Activated T-cell treated with anti-CD3 and anti-CD28 coated beads, Interleukin-2, amount 50 U/mL, for 72 hours (primary cell): ENCODE measurements around the gene COA4. TPM values are rescaled to one million over a fixed set of nuclear protein-coding genes. Genes with fewer than 3 reads are reported as not detected.

Experiments used
- ATAC-seq, 2 donors: fragments of 150-1000 bp; cut with Tn5 transposase; replicated peaks in 1 of 2; 2 replicates each; pipeline ENCODE4 v1.10.0; 2021; ENCODE audit warnings: moderate library complexity in 2 of 2, mild to moderate bottlenecking in 1 of 2
- DNase-seq, 2 donors: peaks; one replicate each; pipeline ENCODE4 v3.0.0; 2021 to 2022; ENCODE audit warnings: mixed read lengths in 1 of 2
- H3K27ac Mint-ChIP-seq: one replicate; pipeline ENCODE4 v1.8.0; 2022; ENCODE audit warnings: mild to moderate bottlenecking, moderate library complexity, mixed read lengths
- H3K27me3 Mint-ChIP-seq: one replicate; pipeline ENCODE4 v1.8.0; 2022; ENCODE audit warnings: low read depth, mixed read lengths
- H3K36me3 Mint-ChIP-seq, 2 donors: one replicate each; pipeline ENCODE4 v1.8.0; 2022; ENCODE audit warnings: mixed read lengths in 2 of 2, mild to moderate bottlenecking in 1 of 2; ENCODE audit not compliant: insufficient read depth in 2 of 2
- H3K4me1 Mint-ChIP-seq: one replicate; pipeline ENCODE4 v1.8.0; 2022; ENCODE audit warnings: low read depth, mixed read lengths
- H3K4me3 Mint-ChIP-seq, 2 donors: one replicate each; pipeline ENCODE4 v1.8.0; 2022; ENCODE audit warnings: mild to moderate bottlenecking in 2 of 2, mixed read lengths in 2 of 2, moderate library complexity in 2 of 2
- H3K9me3 Mint-ChIP-seq, 2 donors: one replicate each; pipeline ENCODE4 v1.8.0; 2022; ENCODE audit warnings: mixed read lengths in 2 of 2
- total RNA-seq, 2 donors: library from RNA; stranded (reverse); gene quantifications; one replicate each; pipeline ENCODE4 v1.2.3, GENCODE V29; 2022

The COA4 gene
- 10 to 100 TPM; 35.4 to 38.1 TPM for total RNA-seq

DNA sequence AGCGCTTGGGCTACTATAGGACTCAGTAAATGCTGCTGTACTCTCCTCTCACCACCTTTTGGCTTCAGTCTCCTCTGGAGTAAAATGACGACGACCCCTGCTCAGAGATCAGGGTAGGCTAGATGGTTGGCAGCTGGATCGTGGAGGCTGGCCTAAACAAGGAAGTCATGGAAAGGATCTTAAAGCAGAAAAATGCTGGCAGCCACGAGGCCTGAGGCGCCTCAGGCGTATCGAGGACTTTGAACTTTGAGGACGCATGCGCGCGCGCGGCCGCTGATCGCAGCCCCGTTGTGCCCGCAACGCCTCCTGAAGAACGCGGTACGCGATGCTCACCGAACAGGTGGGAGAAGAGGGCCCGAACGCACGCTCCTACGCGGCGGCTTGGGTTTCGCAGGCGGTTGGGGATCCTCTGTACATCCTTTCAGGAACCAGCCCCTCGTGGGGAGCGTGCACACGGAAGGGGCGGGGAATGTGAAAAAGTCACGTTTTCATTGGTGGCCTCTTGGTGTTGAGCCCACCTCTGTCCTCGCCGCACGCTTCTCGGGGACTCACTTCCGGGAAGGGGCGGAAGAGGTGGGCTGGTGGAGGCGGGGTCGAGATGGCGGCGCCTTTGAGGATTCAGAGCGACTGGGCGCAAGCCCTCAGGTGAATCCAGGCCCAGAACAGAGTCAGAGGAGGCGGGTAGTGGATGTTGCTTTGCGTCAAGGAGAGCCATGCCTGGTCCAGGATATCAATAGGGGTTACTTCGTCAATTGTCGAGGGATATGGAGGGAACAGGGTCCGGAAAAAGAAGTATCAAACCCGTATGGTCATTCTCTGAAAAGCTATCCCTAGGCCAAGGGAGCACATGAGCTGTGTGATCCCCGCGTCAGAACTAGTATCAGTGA, at the start of gene COA4, which contains the start of gene PAAF1:
Gene COA4, minus strand, starts transcription at position 423 of the 887 bp plus-strand sequence. CDS start 3,468 bp downstream, outside the sequence.
Gene PAAF1, plus strand, starts transcription at position 576 of the 887 bp plus-strand sequence. Its CDS starts 23 bp downstream, at position 599.
- peak; percentile 97 to 98 for ATAC-seq
- Mint-ChIP-seq H3K27ac (peak within 1 kb of the TSS; percentile 96), H3K4me1 (peaks cover 47% of the 10 kb centered on the region), H3K4me3 (peak within 1 kb of the TSS; percentile 96 to 97), H3K27me3 (no peaks in the 10 kb centered on the region), H3K9me3 (no peaks in the 10 kb centered on the region), H3K36me3 (peaks cover 2 to 26% of the 10 kb centered on the region in 2 donors)
- DNase-seq: peak; percentile 95 to 97

DNA sequence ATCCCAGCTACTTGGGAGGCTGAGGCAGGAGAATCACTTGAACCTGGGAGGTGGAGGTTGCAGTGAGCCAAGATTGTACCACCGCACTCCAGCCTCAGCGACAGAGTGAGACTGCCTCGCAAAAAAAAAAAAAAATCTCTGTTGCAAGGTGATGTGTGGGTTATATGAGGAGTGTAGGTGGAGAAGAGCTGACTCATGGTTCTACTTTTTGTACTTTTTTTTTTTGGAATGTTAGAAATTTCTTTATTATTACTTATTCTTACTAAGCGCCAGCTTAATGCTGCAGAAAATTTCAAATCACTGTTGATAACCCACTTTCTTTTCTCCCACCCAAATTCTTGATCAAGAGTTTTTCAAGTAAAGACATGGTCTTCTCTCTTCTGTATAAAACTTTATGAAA, 44.5 kb upstream of the COA4 start:
- H3K4me3 Mint-ChIP-seq: no peak overlapping the region
- no peaks in the 10 kb centered on the region for H3K27me3 Mint-ChIP-seq
- H3K36me3 Mint-ChIP-seq: peaks cover 5 to 7% of the 10 kb centered on the region in 2 donors
- H3K4me1 Mint-ChIP-seq: no peaks in the 10 kb centered on the region
- peak overlapping the region; percentile 28 for H3K27ac Mint-ChIP-seq
- ATAC-seq (no peak), DNase-seq (no peak)
- no peaks in the 10 kb centered on the region for H3K9me3 Mint-ChIP-seq

DNA sequence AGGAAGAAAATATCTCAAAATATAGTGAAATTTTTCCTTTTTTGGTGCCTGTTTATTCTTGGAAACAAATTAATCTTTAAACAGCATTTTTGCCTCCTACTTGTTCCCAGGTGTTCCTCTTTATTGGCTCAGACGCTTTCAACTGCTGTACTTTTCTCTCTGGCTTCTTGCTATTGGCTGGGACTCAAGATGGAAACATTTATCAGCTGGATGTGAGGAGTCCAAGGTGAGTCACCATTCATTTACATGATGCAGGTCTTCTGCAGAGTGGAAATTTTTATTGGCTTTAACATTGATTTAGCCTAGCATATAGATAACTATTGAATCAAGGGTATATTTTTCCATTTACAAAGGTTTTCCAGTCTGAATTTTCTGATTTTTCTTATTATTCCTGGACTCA, 39.8 kb upstream of the COA4 start:
- DNase-seq: no peak
- no peak overlapping the region for H3K27ac Mint-ChIP-seq
- no peak overlapping the region for H3K4me3 Mint-ChIP-seq
- no peaks in the 10 kb centered on the region for H3K4me1 Mint-ChIP-seq
- no peaks in the 10 kb centered on the region for H3K9me3 Mint-ChIP-seq
- peaks cover 6 to 15% of the 10 kb centered on the region in 2 donors for H3K36me3 Mint-ChIP-seq
- no peaks in the 10 kb centered on the region for H3K27me3 Mint-ChIP-seq
- ATAC-seq: no peak

DNA sequence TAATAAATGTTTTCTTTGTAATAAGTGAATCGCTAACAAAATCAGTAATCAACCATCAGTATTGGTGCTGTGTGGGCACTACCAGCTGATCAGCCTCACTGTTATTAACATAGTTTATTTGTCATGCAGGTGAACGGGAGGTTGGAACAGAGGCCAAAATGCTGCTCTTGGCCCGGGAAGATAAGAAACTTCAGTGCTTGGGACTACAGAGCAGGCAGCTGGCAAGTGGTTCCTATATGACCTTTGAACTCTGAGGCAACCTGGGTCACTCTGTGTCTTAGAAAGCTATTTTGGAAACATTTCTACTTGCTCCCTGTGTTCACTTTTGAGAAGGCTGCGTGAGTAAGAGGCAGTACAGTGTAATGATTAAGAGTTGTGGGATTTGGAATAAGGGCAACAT, 37.6 kb upstream of the COA4 start:
- H3K36me3 Mint-ChIP-seq: peaks cover 6 to 17% of the 10 kb centered on the region in 2 donors
- no peak for ATAC-seq
- H3K27ac Mint-ChIP-seq: no peak overlapping the region
- no peaks in the 10 kb centered on the region for H3K27me3 Mint-ChIP-seq
- H3K4me3 Mint-ChIP-seq: no peak overlapping the region
- H3K4me1 Mint-ChIP-seq: no peaks in the 10 kb centered on the region
- DNase-seq: no peak
- no peaks in the 10 kb centered on the region for H3K9me3 Mint-ChIP-seq

DNA sequence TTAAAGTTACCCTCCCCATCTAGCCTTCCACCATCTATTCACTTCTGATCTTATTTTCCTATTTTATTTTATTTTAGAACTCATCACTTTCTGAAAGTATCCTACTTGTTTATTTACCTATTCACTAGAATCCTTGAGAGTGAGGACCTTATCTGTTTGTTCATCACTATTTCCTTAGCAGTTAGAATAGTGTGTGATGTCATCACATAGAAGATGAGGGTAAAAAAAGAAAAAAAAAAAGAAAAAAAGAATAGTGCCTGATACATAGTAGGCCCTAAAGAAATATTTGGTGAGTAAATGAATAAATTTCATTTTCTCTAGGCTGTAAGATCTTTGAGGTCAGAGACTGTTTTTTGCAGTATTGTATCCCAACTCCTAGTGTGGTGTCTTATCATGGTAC, 36.8 kb upstream of the COA4 start:
- DNase-seq (no peak), ATAC-seq (no peak)
- Mint-ChIP-seq H3K36me3 (peaks cover 2 to 15% of the 10 kb centered on the region in 2 donors), H3K27ac (no peak overlapping the region), H3K27me3 (no peaks in the 10 kb centered on the region), H3K4me1 (no peaks in the 10 kb centered on the region), H3K4me3 (no peak overlapping the region), H3K9me3 (no peaks in the 10 kb centered on the region)

DNA sequence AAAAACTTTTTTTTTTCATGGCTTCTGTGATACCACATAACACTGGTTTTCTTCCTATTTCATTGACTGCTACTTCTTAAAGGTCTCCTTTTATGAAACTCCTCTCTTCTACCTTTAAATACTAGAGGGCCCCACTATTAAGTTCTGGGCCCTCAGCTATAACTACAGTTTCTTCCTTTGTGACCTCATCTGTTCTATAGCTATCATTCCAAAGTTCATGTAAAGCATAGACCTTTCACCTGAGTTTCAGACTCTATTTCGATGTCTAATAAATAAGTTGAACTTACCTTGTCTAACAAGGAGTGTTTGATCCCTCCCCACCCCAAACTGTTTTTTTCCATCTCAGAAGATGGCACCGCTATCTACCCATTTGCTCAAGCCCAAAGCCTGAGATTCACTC, 35.4 kb upstream of the COA4 start:
- Mint-ChIP-seq H3K4me3 (no peak overlapping the region), H3K27ac (peak overlapping the region; percentile 51), H3K27me3 (no peaks in the 10 kb centered on the region), H3K4me1 (no peaks in the 10 kb centered on the region), H3K36me3 (peaks cover 2 to 11% of the 10 kb centered on the region in 2 donors), H3K9me3 (no peaks in the 10 kb centered on the region)
- no peak for ATAC-seq
- no peak for DNase-seq

DNA sequence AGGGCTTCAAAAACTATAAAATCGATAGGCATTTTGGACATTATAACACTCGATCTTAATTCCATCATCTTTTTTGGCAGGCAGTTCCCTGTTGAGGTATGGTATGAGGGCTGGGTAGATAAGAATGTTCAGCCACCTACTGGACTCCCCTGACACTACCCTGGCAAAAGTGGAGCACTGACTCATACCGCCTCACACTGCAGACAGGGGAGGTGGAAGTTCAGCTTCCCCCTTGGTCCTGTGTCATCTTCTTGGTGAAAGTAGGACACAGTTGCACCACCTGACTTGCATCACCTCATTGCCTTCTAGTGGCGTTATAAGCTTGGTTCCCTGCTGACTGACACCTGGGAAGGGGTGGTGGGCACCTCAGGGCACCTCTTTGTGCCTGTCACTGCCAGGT, 30.5 kb upstream of the COA4 start:
- peaks cover 2 to 6% of the 10 kb centered on the region in 2 donors for H3K36me3 Mint-ChIP-seq
- no peaks in the 10 kb centered on the region for H3K4me1 Mint-ChIP-seq
- H3K27ac Mint-ChIP-seq: no peak overlapping the region
- no peak overlapping the region for H3K4me3 Mint-ChIP-seq
- ATAC-seq (peak; percentile 47 to 83), DNase-seq (peak in 1 of 2 donors; percentile 11)
- H3K27me3 Mint-ChIP-seq: no peaks in the 10 kb centered on the region
- no peaks in the 10 kb centered on the region for H3K9me3 Mint-ChIP-seq

DNA sequence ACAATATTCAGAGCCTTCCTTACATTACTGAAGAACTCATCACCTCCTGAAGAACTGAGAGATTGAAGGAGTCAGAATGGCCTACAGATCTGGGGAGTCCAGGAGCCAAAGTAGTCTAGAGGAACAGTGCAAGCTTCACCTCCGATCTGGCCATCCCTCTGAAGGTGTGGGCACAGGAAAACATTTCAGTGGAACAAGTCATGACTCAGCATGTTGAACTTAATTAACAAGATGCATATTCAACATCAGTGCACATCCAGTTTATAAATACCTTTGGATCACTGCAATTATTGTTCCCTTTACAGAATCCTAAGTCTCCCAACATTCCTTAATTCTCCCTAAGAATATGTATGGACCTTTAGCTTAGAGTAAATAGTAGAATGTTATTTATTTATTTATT, 25.7 kb upstream of the COA4 start:
- no peak overlapping the region for H3K27ac Mint-ChIP-seq

DNA sequence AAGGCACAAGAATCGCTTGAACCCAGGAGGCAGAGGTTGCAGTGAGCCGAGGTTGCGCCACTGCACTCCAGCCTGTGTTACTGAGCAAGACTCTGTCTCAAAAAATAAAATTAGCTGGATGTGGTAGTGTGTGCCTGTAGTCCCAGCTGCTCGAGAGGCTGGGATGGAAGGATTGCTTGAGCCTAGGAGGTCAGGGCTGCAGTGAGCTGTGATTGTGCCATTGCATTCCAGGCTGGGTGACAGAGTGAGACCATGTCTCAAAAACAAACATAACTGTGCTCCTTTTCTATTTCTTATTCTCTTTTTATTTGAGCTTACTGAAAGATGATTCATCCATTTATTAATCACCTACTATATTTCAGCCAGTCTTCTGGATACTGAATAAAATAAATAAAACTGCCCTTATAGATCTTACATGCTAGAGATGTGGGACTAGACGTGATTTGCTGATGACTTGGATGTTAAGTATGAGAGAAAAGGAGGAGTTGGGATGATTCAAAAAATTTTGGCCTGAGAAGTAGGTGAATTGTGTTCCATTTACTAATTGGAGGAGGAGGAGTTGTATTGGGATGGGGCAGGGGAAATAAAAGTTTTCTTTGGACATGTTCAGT, 18.2 kb upstream of the COA4 start:
- H3K27ac Mint-ChIP-seq: no peak overlapping the region
- H3K4me1 Mint-ChIP-seq: no peaks in the 10 kb centered on the region
- peaks cover 0 to 3% of the 10 kb centered on the region in 2 donors for H3K36me3 Mint-ChIP-seq
- H3K27me3 Mint-ChIP-seq: no peaks in the 10 kb centered on the region
- no peaks in the 10 kb centered on the region for H3K9me3 Mint-ChIP-seq
- ATAC-seq: no peak
- no peak overlapping the region for H3K4me3 Mint-ChIP-seq
- DNase-seq: no peak

More for the DNA sequence above, 25.7 kb upstream of the COA4 start:
- no peaks in the 10 kb centered on the region for H3K27me3 Mint-ChIP-seq
- no peak for DNase-seq
- H3K4me1 Mint-ChIP-seq: no peaks in the 10 kb centered on the region
- no peak overlapping the region for H3K4me3 Mint-ChIP-seq
- no peak for ATAC-seq
- no peaks in the 10 kb centered on the region for H3K9me3 Mint-ChIP-seq
- H3K36me3 Mint-ChIP-seq: peaks cover 0 to 6% of the 10 kb centered on the region in 2 donors

DNA sequence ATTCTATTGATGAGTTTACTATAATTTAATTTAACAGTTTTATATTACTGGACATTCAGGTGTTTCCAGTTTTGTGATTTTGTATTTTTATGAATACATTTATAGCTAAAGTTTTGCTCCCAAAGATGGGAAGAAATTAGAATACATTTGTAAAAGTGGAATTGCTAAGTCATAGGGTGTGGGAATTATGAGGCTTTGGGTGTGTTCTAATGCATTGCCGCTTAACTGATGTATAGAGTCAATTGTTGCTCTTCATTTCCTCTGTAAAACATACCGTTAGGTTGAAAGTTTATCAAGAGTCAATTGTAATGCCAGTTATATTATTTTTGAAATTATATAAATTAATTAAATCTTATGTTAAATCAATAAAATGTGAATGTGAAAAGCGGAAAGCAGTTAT, 16.4 kb upstream of the COA4 start:
- Mint-ChIP-seq H3K27me3 (no peaks in the 10 kb centered on the region), H3K27ac (no peak overlapping the region), H3K9me3 (no peaks in the 10 kb centered on the region), H3K36me3 (peaks cover 1 to 6% of the 10 kb centered on the region in 2 donors), H3K4me3 (no peak overlapping the region), H3K4me1 (no peaks in the 10 kb centered on the region)
- ATAC-seq (no peak), DNase-seq (no peak)

DNA sequence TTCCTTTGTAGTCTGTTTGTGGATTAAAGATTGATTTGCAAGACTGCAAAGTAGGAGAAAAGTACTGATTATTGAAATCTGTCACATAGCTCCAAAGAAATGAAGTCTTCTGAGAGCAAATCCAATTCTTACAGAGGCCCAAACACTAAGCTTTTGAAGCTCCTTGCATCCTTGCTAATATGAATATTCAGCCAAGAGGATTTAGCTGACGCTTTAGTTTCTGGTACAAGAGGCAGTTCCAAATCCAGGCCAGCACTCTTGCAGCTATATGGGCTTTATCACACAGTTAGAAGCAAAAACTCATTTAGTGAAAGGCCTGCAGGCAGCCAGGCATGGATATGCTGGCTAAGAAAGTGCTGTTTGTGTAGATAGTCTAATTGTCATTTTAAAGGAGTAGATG, 12.9 kb upstream of the COA4 start:
- Mint-ChIP-seq H3K4me3 (no peak overlapping the region), H3K27me3 (no peaks in the 10 kb centered on the region), H3K9me3 (no peaks in the 10 kb centered on the region), H3K27ac (peak overlapping the region; percentile 48), H3K4me1 (peaks cover 5% of the 10 kb centered on the region), H3K36me3 (peaks cover 5 to 11% of the 10 kb centered on the region in 2 donors)
- ATAC-seq (no peak), DNase-seq (no peak)

DNA sequence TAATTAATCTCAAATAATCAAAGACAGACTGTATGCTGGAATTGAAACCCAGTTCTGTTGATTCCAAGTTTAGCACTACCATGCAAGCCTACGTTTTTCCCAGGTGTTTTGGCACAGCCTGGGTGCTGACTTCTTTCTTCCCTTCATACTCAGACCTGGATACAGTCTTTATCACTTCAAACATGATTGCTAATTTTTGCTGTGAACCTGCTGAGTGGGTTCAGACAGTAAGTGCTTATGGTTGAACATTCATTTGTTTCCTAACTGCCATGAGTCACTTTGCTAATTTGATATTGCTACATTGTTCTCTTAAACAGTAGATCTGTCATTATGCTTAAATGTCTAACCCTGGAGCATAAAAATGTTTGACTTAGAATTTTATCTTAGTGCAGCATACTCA, 12.4 kb upstream of the COA4 start:
- Mint-ChIP-seq H3K27me3 (no peaks in the 10 kb centered on the region), H3K27ac (peak overlapping the region; percentile 48), H3K9me3 (no peaks in the 10 kb centered on the region), H3K4me1 (peaks cover 5% of the 10 kb centered on the region), H3K36me3 (peaks cover 5 to 11% of the 10 kb centered on the region in 2 donors), H3K4me3 (no peak overlapping the region)
- DNase-seq: peak in 1 of 2 donors; percentile 17
- peak; percentile 65 to 97 for ATAC-seq

DNA sequence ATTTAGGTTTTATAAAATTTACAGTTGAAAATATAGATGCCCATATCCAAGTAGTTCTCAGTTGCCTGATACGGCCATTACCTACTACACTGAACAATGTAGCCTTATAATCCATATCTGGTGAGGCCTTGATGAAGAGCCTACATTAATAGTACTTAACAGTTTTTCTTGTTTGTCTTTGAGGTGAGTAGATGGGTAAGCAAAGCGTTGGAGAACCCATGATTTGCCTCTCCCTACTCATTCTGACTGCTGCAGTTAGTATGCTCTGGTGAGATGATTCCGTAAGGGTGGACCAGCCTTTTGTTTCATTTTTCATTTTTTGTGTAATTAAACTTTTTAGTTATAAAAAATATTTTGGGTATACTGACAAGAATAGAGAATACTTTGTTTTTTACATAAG, 11.6 kb upstream of the COA4 start:
- Mint-ChIP-seq H3K36me3 (peaks cover 5 to 11% of the 10 kb centered on the region in 2 donors), H3K27ac (no peak overlapping the region), H3K4me1 (peaks cover 5% of the 10 kb centered on the region), H3K9me3 (no peaks in the 10 kb centered on the region), H3K4me3 (no peak overlapping the region), H3K27me3 (no peaks in the 10 kb centered on the region)
- ATAC-seq (no peak), DNase-seq (no peak)
